ENCODE results near the gene LBHD2. TPM values are rescaled to one million over a fixed set of nuclear protein-coding genes. Genes with fewer than 3 reads are reported as not detected.

Gene LBHD2
- total and polyA plus RNA-seq, 2 donors (not counting 1 experiment from before 2014, with no cell fraction given) = not detected

DNA sequence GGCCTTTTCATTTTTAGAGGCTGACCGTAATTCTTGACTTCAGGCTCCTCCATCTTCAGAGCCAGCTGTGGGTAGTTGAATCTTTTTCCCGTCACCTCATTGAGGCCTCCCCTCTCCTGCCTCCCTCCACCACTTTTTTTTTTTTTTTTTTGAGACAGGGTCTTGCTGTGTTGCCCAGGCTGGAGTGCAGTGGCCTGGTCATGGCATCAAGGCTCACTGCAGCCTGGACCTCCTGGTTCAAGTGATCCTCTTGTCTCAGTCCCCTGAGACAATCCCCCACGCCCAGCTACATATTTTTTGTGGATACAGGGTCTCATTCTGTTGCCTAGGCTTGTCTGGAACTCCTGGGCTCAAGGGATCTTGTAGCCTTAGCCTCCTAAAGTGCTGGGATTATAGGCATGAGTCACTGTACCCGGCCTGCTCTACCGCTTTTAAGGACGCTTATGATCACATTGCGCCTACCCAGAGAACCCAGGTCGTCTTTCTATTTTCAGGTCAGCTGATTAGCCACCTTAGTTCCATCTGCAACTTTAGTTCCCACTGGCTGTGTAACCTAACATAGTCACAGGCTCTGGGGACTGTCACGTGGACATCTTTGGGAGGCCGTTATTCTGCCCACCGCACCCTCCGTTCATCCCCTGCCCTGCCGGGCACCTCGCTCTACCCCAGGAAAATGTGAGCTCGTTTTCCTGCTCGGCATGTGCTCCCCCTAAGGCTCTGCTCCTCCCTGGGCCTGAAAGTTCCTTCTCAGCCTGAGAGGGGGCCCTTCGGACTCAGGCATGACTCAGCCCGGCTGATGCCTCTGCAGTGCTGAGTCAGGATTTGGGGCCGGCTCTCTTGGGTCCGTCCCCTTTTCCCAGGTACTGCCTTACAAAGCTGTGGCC is 52.6 kb downstream of the LBHD2 start:
- Mint-ChIP-seq H3K27ac (no peak overlapping the region), H3K9me3 (ENCODE audit: insufficient read depth) (no peaks in the 10 kb centered on the region), H3K4me1 (peaks cover 16% of the 10 kb centered on the region), H3K27me3 (peaks cover 14% of the 10 kb centered on the region), H3K4me3 (no peak overlapping the region)
- intact Hi-C loops (cut with micrococcal nuclease) = no loop called here
- no peaks in the 10 kb centered on the region for H3K9me3 ChIP-seq (ENCODE audit: control extremely low read depth in 1 of 3, control insufficient read depth in 2 of 3, insufficient read depth in 1 of 3, low read length in 2 of 3)
- H3K4me2 ChIP-seq (replicated peaks; ENCODE audit: low read depth, low read length, poor library complexity, severe bottlenecking) = no peak overlapping the region
- no peaks in the 10 kb centered on the region for H3K79me2 ChIP-seq (ENCODE audit: control insufficient read depth, insufficient read depth, low read length)
- no peak overlapping the region for H3K4me3 ChIP-seq (ENCODE audit: control extremely low read depth in 1 of 5, extremely low read depth in 1 of 5, insufficient read depth in 1 of 5, low read depth in 2 of 5, low read length in 4 of 5)
- no peaks in the 10 kb centered on the region for H4K20me1 ChIP-seq (ENCODE audit: control insufficient read depth, insufficient read depth, low read length, poor library complexity, severe bottlenecking)
- no peak overlapping the region for H3K9ac ChIP-seq (ENCODE audit: low read length)
- DNase-seq (no peak), ATAC-seq (ENCODE audit: low read depth) (no peak)
- 67% methylated on average over 16 of the region's 20 CpGs for WGBS (ENCODE audit: insufficient coverage)
- ChIA-PET CTCF (interaction anchor here (1.2 kb wide), 1 partner anchor 32 kb away, joined by 5 read pairs; no protein-coding TSS in a partner anchor), POLR2A (no interaction called here)
- peaks cover 0 to 11% of the 10 kb centered on the region in 2 donors for H3K4me1 ChIP-seq (ENCODE audit: control insufficient read depth in 2 of 2, insufficient read depth in 2 of 2, low read length in 2 of 2)
- H3K27ac ChIP-seq (ENCODE audit: low read length in 2 of 2) = no peak overlapping the region
- no peak overlapping the region for H2AFZ ChIP-seq (ENCODE audit: insufficient read depth, low read depth, low read length, poor library complexity, severe bottlenecking)
- H3K27me3 ChIP-seq (replicated peaks in 1 of 4; ENCODE audit: control extremely low read depth in 1 of 4, control insufficient read depth in 3 of 4, insufficient read depth in 4 of 4, low read length in 3 of 4) = peaks cover 0 to 4% (median 0%) of the 10 kb centered on the region in 4 experiments
- H3K36me3 ChIP-seq (replicated peaks in 1 of 2; ENCODE audit: control extremely low read depth in 1 of 2, control insufficient read depth in 1 of 2, extremely low read depth in 1 of 2, insufficient read depth in 2 of 2, low read length in 1 of 2) = no peaks in the 10 kb centered on the region
- TF ChIP-seq EZH2 (IDR thresholded peaks at IDR 0.05; ENCODE audit: borderline replicate concordance, insufficient read depth, low read depth, low read length, poor library complexity, severe bottlenecking) = no peak

- Histone ChIP-seq H3K27me3 (replicated peaks in 1 of 4; ENCODE audit: control extremely low read depth in 1 of 4, control insufficient read depth in 3 of 4, insufficient read depth in 4 of 4, low read length in 3 of 4) (peaks cover 0 to 14% (median 2%) of the 10 kb centered on the region in 4 experiments), H3K4me2 (replicated peaks; ENCODE audit: low read depth, low read length, poor library complexity, severe bottlenecking) (no peak overlapping the region), H3K4me3 (ENCODE audit: control extremely low read depth in 1 of 5, extremely low read depth in 1 of 5, insufficient read depth in 1 of 5, low read depth in 2 of 5, low read length in 4 of 5) (no peak overlapping the region), H3K9me3 (ENCODE audit: control extremely low read depth in 1 of 3, control insufficient read depth in 2 of 3, insufficient read depth in 1 of 3, low read length in 2 of 3) (no peaks in the 10 kb centered on the region), H3K79me2 (ENCODE audit: control insufficient read depth, insufficient read depth, low read length) (no peaks in the 10 kb centered on the region), H3K27ac (ENCODE audit: low read length in 2 of 2) (no peak overlapping the region), H3K9ac (ENCODE audit: low read length) (no peak overlapping the region), H3K4me1 (ENCODE audit: control insufficient read depth in 2 of 2, insufficient read depth in 2 of 2, low read length in 2 of 2) (peaks cover 0 to 11% of the 10 kb centered on the region in 2 donors), H4K20me1 (ENCODE audit: control insufficient read depth, insufficient read depth, low read length, poor library complexity, severe bottlenecking) (no peaks in the 10 kb centered on the region), H2AFZ (ENCODE audit: insufficient read depth, low read depth, low read length, poor library complexity, severe bottlenecking) (no peak overlapping the region), H3K36me3 (replicated peaks in 1 of 2; ENCODE audit: control extremely low read depth in 1 of 2, control insufficient read depth in 1 of 2, extremely low read depth in 1 of 2, insufficient read depth in 2 of 2, low read length in 1 of 2) (no peaks in the 10 kb centered on the region)
- no peak for ATAC-seq (ENCODE audit: low read depth)
- TF ChIP-seq EZH2 (IDR thresholded peaks at IDR 0.05; ENCODE audit: borderline replicate concordance, insufficient read depth, low read depth, low read length, poor library complexity, severe bottlenecking) (no peak), CTCF (IDR thresholded peaks at IDR 0.05) (no peak)
- H3K27me3 Mint-ChIP-seq = peaks cover 21% of the 10 kb centered on the region
- ChIA-PET POLR2A (no interaction called here), CTCF (interaction anchor here (1.2 to 1.6 kb wide), 2 partner anchors 33 kb away, joined by 4 to 5 read pairs; no protein-coding TSS in a partner anchor)
- no peak for DNase-seq
- WGBS (ENCODE audit: insufficient coverage) = 90% methylated on average over 22 of the region's 22 CpGs
- intact Hi-C loops (cut with micrococcal nuclease) = no loop called here
- no peaks in the 10 kb centered on the region for H3K9me3 Mint-ChIP-seq (ENCODE audit: insufficient read depth)
- no peak overlapping the region for H3K4me3 Mint-ChIP-seq
- no peak overlapping the region for H3K27ac Mint-ChIP-seq
- peaks cover 17% of the 10 kb centered on the region for H3K4me1 Mint-ChIP-seq
These were observed 53.8 kb downstream of the LBHD2 start for GRCh38 chr14:103137689-103138300.
